CMK (cell line): ENCODE results near the gene ZNF563.
A peak's percentile ranks its signal among the peaks of the same experiment; 100 is the strongest.

Experiments
- DNase-seq: peaks from one replicate; pipeline ENCODE4 v3.0.0-alpha.2; 2010; ENCODE audit warnings: low read depth

Gene ZNF563

GRCh38 chr19:12294249-12295158, 38.9 kb downstream of the ZNF563 start, which contains the start of gene ZNF44:
TSS of gene ZNF44 (minus strand) at chr19:12294883. CDS start at chr19:12294694, 189 bp downstream.
- DNase-seq = peak; percentile 97

GRCh38 chr19:12293777-12294248, 39.6 kb downstream of the ZNF563 start:
- DNase-seq = peak; percentile 50

- DNase-seq = no peak
These were observed 43.7 kb downstream of the ZNF563 start for GRCh38 chr19:12289790-12290065.

GRCh38 chr19:12287958-12288500, 45.4 kb downstream of the ZNF563 start:
- no peak for DNase-seq

- DNase-seq = no peak
These were observed 48.8 kb downstream of the ZNF563 start for GRCh38 chr19:12284631-12285030.

- no peak for DNase-seq
These were observed 49.2 kb downstream of the ZNF563 start for GRCh38 chr19:12284226-12284625.

GRCh38 chr19:12278713-12279112, 54.7 kb downstream of the ZNF563 start:
- no peak for DNase-seq

GRCh38 chr19:12272980-12273901, 60.2 kb downstream of the ZNF563 start:
- no peak for DNase-seq

GRCh38 chr19:12272386-12272785, 61.0 kb downstream of the ZNF563 start:
- no peak for DNase-seq

- no peak for DNase-seq
These were observed 62.6 kb downstream of the ZNF563 start for GRCh38 chr19:12270854-12271253.
